Panc1 (cell line): ENCODE data around the gene BABAM2. TPM values are rescaled to one million over a fixed set of nuclear protein-coding genes. Genes with fewer than 3 reads are reported as not detected.

Experiments
- ATAC-seq: fragments of 200-7000 bp; cut with Tn5 transposase; 2 replicates; pipeline ENCODE4 v1.9.1; 2020; ENCODE audit warnings: mild to moderate bottlenecking, moderate library complexity
- BruUV-seq: library from RNA; stranded (reverse); fragments of 400-500 nt; replicated peaks from 2 replicates; lab custom pipeline; 2021; lab: Mats Ljungman, UMichigan
- CTCF ChIA-PET: fragments of 300-600 bp; sonication (Branson Sonifier 250); formaldehyde crosslinking; loops from one replicate; lab custom pipeline; 2022; ENCODE audit warnings: antibody characterized with exemption; lab: Charles Lee
- POLR2A ChIA-PET: fragments of 300-600 bp; sonication (Branson Sonifier 250); formaldehyde crosslinking; loops from one replicate; lab custom pipeline; 2022; ENCODE audit warnings: antibody characterized with exemption; lab: Charles Lee
- DNase-seq: peaks from one replicate; pipeline ENCODE4 v3.0.0-alpha.2; 2010; ENCODE audit warnings: low read depth, low spot score
- H3K27ac ChIP-seq: 2 replicates; pipeline ENCODE4 v1.5.1; 2011; ENCODE audit warnings: mild to moderate bottlenecking, low read length, inconsistent platforms
- H3K27me3 ChIP-seq: fragments of 200-500 bp; sonication (Bioruptor generic); 2 replicates; pipeline ENCODE4 v1.6.0; 2014; ENCODE audit warnings: low read length, inconsistent platforms; ENCODE audit not compliant: control insufficient read depth, insufficient read depth
- H3K36me3 ChIP-seq: fragments of 200-500 bp; sonication (Bioruptor generic); 2 replicates; pipeline ENCODE4 v1.5.1; 2014; ENCODE audit warnings: inconsistent platforms, mild to moderate bottlenecking, low read length, moderate library complexity; ENCODE audit not compliant: control insufficient read depth, insufficient read depth
- H3K4me1 ChIP-seq: 2 replicates; pipeline ENCODE4 v1.5.1; 2011; ENCODE audit warnings: inconsistent platforms, mild to moderate bottlenecking, low read length, moderate library complexity; ENCODE audit not compliant: control insufficient read depth, insufficient read depth
- H3K4me3 ChIP-seq, 2 experiments: 2 replicates each; pipeline ENCODE4 v1.5.1; 2011 to 2012; ENCODE audit warnings: low read depth in 2 of 2, low read length in 2 of 2, mild to moderate bottlenecking in 2 of 2, inconsistent platforms in 1 of 2, moderate library complexity in 1 of 2
- H3K9me3 ChIP-seq: fragments of 200-500 bp; sonication (Bioruptor generic); 2 replicates; pipeline ENCODE4 v1.5.1; 2014; ENCODE audit warnings: low read depth, mild to moderate bottlenecking, inconsistent platforms, low read length, moderate library complexity; ENCODE audit not compliant: control insufficient read depth, insufficient read depth
- CTCF ChIP-seq: fragments of 450-650 bp; IDR thresholded peaks from 2 replicates; pipeline ENCODE4 v1.5.1; 2017; ENCODE audit warnings: mild to moderate bottlenecking
- POLR2AphosphoS5 ChIP-seq: IDR thresholded peaks from 2 replicates; pipeline ENCODE4 v1.6.1; 2012; ENCODE audit warnings: mild to moderate bottlenecking, low read depth, low read length, moderate library complexity
- REST ChIP-seq, 2 experiments: IDR thresholded peaks; 2 replicates each; pipeline ENCODE4 v1.6.1; 2011 to 2012; ENCODE audit warnings: low read depth in 2 of 2, control low read depth in 1 of 2, low read length in 1 of 2, mild to moderate bottlenecking in 1 of 2, moderate library complexity in 1 of 2; ENCODE audit not compliant: insufficient read depth in 1 of 2
- SIN3A ChIP-seq: IDR thresholded peaks from 2 replicates; pipeline ENCODE4 v1.6.1; 2012; ENCODE audit warnings: low read depth, mild to moderate bottlenecking, low read length, moderate library complexity, borderline replicate concordance; ENCODE audit not compliant: insufficient read depth
- TCF7L2 ChIP-seq: IDR thresholded peaks from 2 replicates; pipeline ENCODE4 v1.6.1; 2011; ENCODE audit warnings: mild to moderate bottlenecking, low read depth, low read length, inconsistent platforms
- in situ Hi-C: cut with HindIII; loops from 2 replicates; pipeline ENCODE4 v1.10.0; 2016; ENCODE audit warnings: low sequenced_read_pairs, low pct_unique_long_range_greater_than_20kb
- intact Hi-C: fragments of 100-400 bp; cut with micrococcal nuclease; formaldehyde crosslinking; loops from one replicate; pipeline ENCODE4 v1.10.0; 2022; ENCODE audit not compliant: unreplicated experiment
- total RNA-seq: library from RNA; stranded (reverse); gene quantifications from one replicate; pipeline ENCODE4 v1.2.1, GENCODE V29; 2021; ENCODE audit not compliant: unreplicated experiment

The BABAM2 gene
- total RNA-seq, 1 experiment from 2014 or later: 31.2 TPM

DNA sequence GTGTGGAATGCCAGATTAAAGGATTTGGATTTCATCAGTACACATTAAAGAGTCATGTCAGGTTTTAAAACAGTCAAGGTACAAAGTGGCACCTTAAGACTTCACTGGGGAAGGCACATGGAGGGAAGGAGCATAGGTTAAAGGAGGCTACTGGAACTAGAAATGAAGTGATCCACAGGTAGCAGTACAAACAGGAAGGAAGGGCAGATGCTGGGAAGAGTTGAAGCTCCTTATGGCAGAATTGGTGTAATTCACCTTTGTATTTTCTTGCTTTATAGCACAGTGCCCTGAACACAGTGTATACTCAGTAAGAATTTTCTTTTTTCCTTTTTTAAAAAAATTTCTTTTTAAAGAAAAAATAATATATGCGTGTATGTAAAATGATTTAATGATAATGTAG lies 177.1 kb downstream of the BABAM2 start:
- Histone ChIP-seq H3K27ac (no peak overlapping the region), H3K4me3 (no peak overlapping the region), H3K4me1 (no peaks in the 10 kb centered on the region), H3K9me3 (no peaks in the 10 kb centered on the region), H3K27me3 (no peaks in the 10 kb centered on the region), H3K36me3 (no peaks in the 10 kb centered on the region)
- no peak for DNase-seq
- TF ChIP-seq TCF7L2 (no peak), POLR2AphosphoS5 (no peak), SIN3A (no peak), CTCF (no peak)
- in situ Hi-C loops (no loop called here), intact Hi-C loops (no loop called here)
- BruUV-seq: no TSS peak
- no peak for ATAC-seq
- POLR2A ChIA-PET: no interaction called here
- CTCF ChIA-PET: no interaction called here

DNA sequence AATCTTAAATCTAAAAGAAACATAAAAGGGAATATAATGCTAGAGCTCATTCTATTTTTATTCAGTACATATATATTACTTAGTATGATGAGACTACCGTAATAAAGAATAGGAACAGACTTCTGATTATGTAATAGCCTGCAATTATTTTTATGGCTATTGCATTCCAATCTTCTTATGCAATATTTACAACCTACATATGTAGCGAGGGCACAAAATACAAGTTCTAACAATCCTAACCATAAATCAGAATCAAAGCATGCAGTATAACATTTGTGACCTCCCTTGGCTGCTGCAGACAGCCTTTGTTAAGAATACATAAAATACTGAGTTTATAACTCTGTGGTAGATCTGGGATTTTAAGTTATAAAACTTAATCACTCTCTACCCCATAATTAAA lies 177.6 kb downstream of the BABAM2 start:
- H3K9me3 ChIP-seq: no peaks in the 10 kb centered on the region
- TF ChIP-seq CTCF (no peak), TCF7L2 (no peak), SIN3A (no peak), POLR2AphosphoS5 (no peak)
- ATAC-seq (no peak), DNase-seq (no peak)
- ChIA-PET POLR2A (no interaction called here), CTCF (interaction anchor here (0.6 kb wide), 1 partner anchor 366 kb away, joined by 3 read pairs; no protein-coding TSS in a partner anchor)
- no TSS peak for BruUV-seq
- intact Hi-C loops: no loop called here
- no peak overlapping the region for H3K4me3 ChIP-seq
- in situ Hi-C loops: no loop called here
- no peaks in the 10 kb centered on the region for H3K36me3 ChIP-seq
- H3K4me1 ChIP-seq: no peaks in the 10 kb centered on the region
- no peaks in the 10 kb centered on the region for H3K27me3 ChIP-seq
- no peak overlapping the region for H3K27ac ChIP-seq

GRCh38 chr2:28068527-28068926 lies 178.0 kb downstream of the BABAM2 start:
- Histone ChIP-seq H3K27me3 (no peaks in the 10 kb centered on the region), H3K9me3 (no peaks in the 10 kb centered on the region), H3K4me3 (no peak overlapping the region), H3K4me1 (no peaks in the 10 kb centered on the region), H3K36me3 (no peaks in the 10 kb centered on the region), H3K27ac (no peak overlapping the region)
- in situ Hi-C loops (no loop called here), intact Hi-C loops (no loop called here)
- ChIA-PET POLR2A (interaction anchor here (0.5 kb wide), 1 partner anchor 25 kb away, joined by 5 read pairs; no protein-coding TSS in a partner anchor), CTCF (interaction anchor here (0.6 kb wide), 1 partner anchor 366 kb away, joined by 3 read pairs; no protein-coding TSS in a partner anchor)
- no peak for TF ChIP-seq REST (IDR thresholded peaks at IDR 0.05; ENCODE audit: insufficient read depth in 1 of 2, low read depth in 2 of 2, low read length in 1 of 2)
- no peak for TF ChIP-seq TCF7L2
- TF ChIP-seq POLR2AphosphoS5: no peak
- no peak for TF ChIP-seq SIN3A
- no peak for TF ChIP-seq CTCF
- no peak for DNase-seq
- BruUV-seq: no TSS peak
- no peak for ATAC-seq
